Liver (tissue), 3 donors: ENCODE measurements around the gene SPTB.

Experiments used
- CTCF ChIP-seq: fragments of 150-350 bp; IDR thresholded peaks from 2 replicates; pipeline ENCODE4 v1.5.1; 2017; ENCODE audit warnings: improper control_type of control experiment, low read depth, low read length; ENCODE audit not compliant: missing input control
- SP1 ChIP-seq: IDR thresholded peaks from 2 replicates; pipeline ENCODE4 v1.6.1; 2018; ENCODE audit warnings: antibody characterized with exemption, mild to moderate bottlenecking
- TF ChIP-seq, protein P1 (sequence below): IDR thresholded peaks from 2 replicates; pipeline ENCODE4 v1.6.1; 2016; ENCODE audit warnings: antibody characterized with exemption, mild to moderate bottlenecking
- donor health status: healthy.
- donor health status: healthy.

GRCh38 chr14:64879635-64880220 lies at the start of gene SPTB:
- TF ChIP-seq, protein P1, sequence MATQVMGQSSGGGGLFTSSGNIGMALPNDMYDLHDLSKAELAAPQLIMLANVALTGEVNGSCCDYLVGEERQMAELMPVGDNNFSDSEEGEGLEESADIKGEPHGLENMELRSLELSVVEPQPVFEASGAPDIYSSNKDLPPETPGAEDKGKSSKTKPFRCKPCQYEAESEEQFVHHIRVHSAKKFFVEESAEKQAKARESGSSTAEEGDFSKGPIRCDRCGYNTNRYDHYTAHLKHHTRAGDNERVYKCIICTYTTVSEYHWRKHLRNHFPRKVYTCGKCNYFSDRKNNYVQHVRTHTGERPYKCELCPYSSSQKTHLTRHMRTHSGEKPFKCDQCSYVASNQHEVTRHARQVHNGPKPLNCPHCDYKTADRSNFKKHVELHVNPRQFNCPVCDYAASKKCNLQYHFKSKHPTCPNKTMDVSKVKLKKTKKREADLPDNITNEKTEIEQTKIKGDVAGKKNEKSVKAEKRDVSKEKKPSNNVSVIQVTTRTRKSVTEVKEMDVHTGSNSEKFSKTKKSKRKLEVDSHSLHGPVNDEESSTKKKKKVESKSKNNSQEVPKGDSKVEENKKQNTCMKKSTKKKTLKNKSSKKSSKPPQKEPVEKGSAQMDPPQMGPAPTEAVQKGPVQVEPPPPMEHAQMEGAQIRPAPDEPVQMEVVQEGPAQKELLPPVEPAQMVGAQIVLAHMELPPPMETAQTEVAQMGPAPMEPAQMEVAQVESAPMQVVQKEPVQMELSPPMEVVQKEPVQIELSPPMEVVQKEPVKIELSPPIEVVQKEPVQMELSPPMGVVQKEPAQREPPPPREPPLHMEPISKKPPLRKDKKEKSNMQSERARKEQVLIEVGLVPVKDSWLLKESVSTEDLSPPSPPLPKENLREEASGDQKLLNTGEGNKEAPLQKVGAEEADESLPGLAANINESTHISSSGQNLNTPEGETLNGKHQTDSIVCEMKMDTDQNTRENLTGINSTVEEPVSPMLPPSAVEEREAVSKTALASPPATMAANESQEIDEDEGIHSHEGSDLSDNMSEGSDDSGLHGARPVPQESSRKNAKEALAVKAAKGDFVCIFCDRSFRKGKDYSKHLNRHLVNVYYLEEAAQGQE, result no peak
- TF ChIP-seq SP1, result no peak
- no peak for TF ChIP-seq CTCF
